ENCODE measurements around the gene ZNF784. TPM values are rescaled to one million over a fixed set of nuclear protein-coding genes. Genes with fewer than 3 reads are reported as not detected.

Gene ZNF784
- total RNA-seq, 1 donor from 2014 or later, result 12.4 TPM

GRCh38 chr19:55640577-55641425, 16.4 kb upstream of the ZNF784 start, which contains the start of gene ZNF580:
Gene ZNF580, plus strand, starts transcription at chr19:55641002. Its CDS starts 1,507 bp downstream, at chr19:55642509.
- Mint-ChIP-seq H3K36me3 (ENCODE audit: low read depth) (peaks cover 19% of the 10 kb centered on the region), H3K9me3 (peaks cover 2% of the 10 kb centered on the region), H3K4me3 (peak within 1 kb of the TSS; percentile 96), H3K4me1 (peaks cover 53% of the 10 kb centered on the region), H3K27ac (ENCODE audit: unreplicated experiment) (peak within 1 kb of the TSS; percentile 86), H3K27me3 (ENCODE audit: low read depth) (peaks cover 21% of the 10 kb centered on the region)
- DNase-seq (ENCODE audit: low read depth, low spot score), result peak; percentile 48
- no peak for TF ChIP-seq CTCF (conservative IDR thresholded peaks at IDR 0.05)

GRCh38 chr19:55640043-55640576, 15.7 kb upstream of the ZNF784 start:
- Mint-ChIP-seq H3K4me1 (peaks cover 60% of the 10 kb centered on the region), H3K9me3 (peaks cover 2% of the 10 kb centered on the region), H3K27me3 (ENCODE audit: low read depth) (peaks cover 21% of the 10 kb centered on the region), H3K27ac (ENCODE audit: unreplicated experiment) (peak overlapping the region; percentile 86), H3K36me3 (ENCODE audit: low read depth) (peaks cover 16% of the 10 kb centered on the region), H3K4me3 (peak overlapping the region; percentile 96)
- DNase-seq (ENCODE audit: low read depth, low spot score), result no peak
- TF ChIP-seq CTCF (conservative IDR thresholded peaks at IDR 0.05), result no peak

- peaks cover 2% of the 10 kb centered on the region for H3K9me3 Mint-ChIP-seq
- peaks cover 21% of the 10 kb centered on the region for H3K27me3 Mint-ChIP-seq (ENCODE audit: low read depth)
- H3K4me1 Mint-ChIP-seq, result peaks cover 62% of the 10 kb centered on the region
- peak; percentile 47 for DNase-seq (ENCODE audit: low read depth, low spot score)
- peaks cover 16% of the 10 kb centered on the region for H3K36me3 Mint-ChIP-seq (ENCODE audit: low read depth)
- peak overlapping the region; percentile 88 for H3K4me3 Mint-ChIP-seq
- peak; percentile 58 for TF ChIP-seq CTCF (conservative IDR thresholded peaks at IDR 0.05)
- H3K27ac Mint-ChIP-seq (ENCODE audit: unreplicated experiment), result no peak overlapping the region
These were observed 14.5 kb upstream of the ZNF784 start for GRCh38 chr19:55638864-55639359.

- Mint-ChIP-seq H3K27ac (ENCODE audit: unreplicated experiment) (peak overlapping the region; percentile 65), H3K36me3 (ENCODE audit: low read depth) (peaks cover 10% of the 10 kb centered on the region)
These were observed 13.2 kb upstream of the ZNF784 start for GRCh38 chr19:55637534-55637933.

GRCh38 chr19:55636723-55637122, 12.4 kb upstream of the ZNF784 start:
- DNase-seq (ENCODE audit: low read depth, low spot score), result no peak
- peak overlapping the region; percentile 96 for H3K4me3 Mint-ChIP-seq
- peaks cover 8% of the 10 kb centered on the region for H3K27me3 Mint-ChIP-seq (ENCODE audit: low read depth)
- H3K9me3 Mint-ChIP-seq, result peaks cover 2% of the 10 kb centered on the region
- TF ChIP-seq CTCF (conservative IDR thresholded peaks at IDR 0.05), result no peak
- H3K27ac Mint-ChIP-seq (ENCODE audit: unreplicated experiment), result no peak overlapping the region
- peaks cover 54% of the 10 kb centered on the region for H3K4me1 Mint-ChIP-seq
- peaks cover 10% of the 10 kb centered on the region for H3K36me3 Mint-ChIP-seq (ENCODE audit: low read depth)

More at GRCh38 chr19:55637534-55637933, 13.2 kb upstream of the ZNF784 start:
- Mint-ChIP-seq H3K4me3 (peak overlapping the region; percentile 96), H3K27me3 (ENCODE audit: low read depth) (peaks cover 14% of the 10 kb centered on the region), H3K9me3 (peaks cover 2% of the 10 kb centered on the region), H3K4me1 (peaks cover 56% of the 10 kb centered on the region)
- no peak for DNase-seq (ENCODE audit: low read depth, low spot score)
- no peak for TF ChIP-seq CTCF (conservative IDR thresholded peaks at IDR 0.05)
